Measurements from ENCODE around the gene MAP2K5. TPM values are rescaled to one million over a fixed set of nuclear protein-coding genes. Genes with fewer than 3 reads are reported as not detected.

MAP2K5 gene
- total and polyA plus RNA-seq, 10 of the 15 experiments (the other 5 are each of a cell fraction or from before 2014, with no cell fraction given): 1.3 to 19.4 (median 9.6) TPM

DNA sequence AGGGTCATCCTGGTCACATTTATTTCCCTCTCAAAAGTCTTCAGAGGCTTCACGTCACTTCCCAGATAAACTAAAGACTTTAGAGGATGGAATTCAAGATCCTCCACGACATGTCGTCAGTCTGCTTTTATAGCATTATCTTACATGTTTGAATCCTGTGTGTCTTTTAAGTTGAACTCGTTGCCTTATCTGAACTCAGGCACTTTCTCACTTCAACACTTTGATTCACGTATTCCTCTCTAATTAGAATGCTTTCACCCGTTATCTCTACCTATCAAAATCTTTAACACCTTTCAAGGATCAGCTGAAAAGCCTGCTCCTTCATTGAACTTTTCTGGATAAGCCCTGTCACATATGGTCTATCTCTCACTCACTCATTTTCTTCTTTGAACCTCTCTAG is 97.1 kb downstream of the MAP2K5 start:
- ChIA-PET SMC1A (ENCODE audit: uncharacterized antibody, unreplicated experiment) (no interaction called here), CTCF (no interaction called here), POLR2A (no interaction called here), RAD21 (ENCODE audit: unreplicated experiment) (no interaction called here)
- no peak for FAIRE-seq
- TF ChIP-seq ZNF384 (IDR thresholded peaks at IDR 0.05; ENCODE audit: borderline replicate concordance, low read depth, low read length): no peak
- TF ChIP-seq RAD21 (IDR thresholded peaks at IDR 0.05; ENCODE audit: insufficient read depth, low read depth, low read length): no peak
- no peak for TF ChIP-seq SREBF2 (IDR thresholded peaks at IDR 0.05; ENCODE audit: low read length)
- no peak for TF ChIP-seq CBX3 (IDR thresholded peaks at IDR 0.05; ENCODE audit: borderline replicate concordance, low read depth)
- no peak for TF ChIP-seq ETV6 (conservative IDR thresholded peaks at IDR 0.05 in 1 of 2, IDR thresholded peaks at IDR 0.05 in 1 of 2; ENCODE audit: borderline replicate concordance in 1 of 2, low read depth in 1 of 2)
- no peak for TF ChIP-seq RUNX3 (IDR thresholded peaks at IDR 0.05; ENCODE audit: low read length)
- TF ChIP-seq SMAD5 (IDR thresholded peaks at IDR 0.05; ENCODE audit: low read depth): no peak
- no peak for TF ChIP-seq SMARCA5 (IDR thresholded peaks at IDR 0.05)
- TF ChIP-seq STAT3 (IDR thresholded peaks at IDR 0.05; ENCODE audit: low read depth, low read length): no peak
- TF ChIP-seq, protein P1, sequence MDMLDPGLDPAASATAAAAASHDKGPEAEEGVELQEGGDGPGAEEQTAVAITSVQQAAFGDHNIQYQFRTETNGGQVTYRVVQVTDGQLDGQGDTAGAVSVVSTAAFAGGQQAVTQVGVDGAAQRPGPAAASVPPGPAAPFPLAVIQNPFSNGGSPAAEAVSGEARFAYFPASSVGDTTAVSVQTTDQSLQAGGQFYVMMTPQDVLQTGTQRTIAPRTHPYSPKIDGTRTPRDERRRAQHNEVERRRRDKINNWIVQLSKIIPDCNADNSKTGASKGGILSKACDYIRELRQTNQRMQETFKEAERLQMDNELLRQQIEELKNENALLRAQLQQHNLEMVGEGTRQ (IDR thresholded peaks at IDR 0.05; ENCODE audit: borderline replicate concordance, low read depth, low read length): no peak
- no peak for TF ChIP-seq NBN (IDR thresholded peaks at IDR 0.05)
- TF ChIP-seq NFXL1 (IDR thresholded peaks at IDR 0.05; ENCODE audit: borderline replicate concordance): no peak
- WGBS (ENCODE audit: insufficient coverage, insufficient replicate concordance, low lambda C conversion rate, missing lambda C conversion rate): 86% methylated on average over 6 of the region's 6 CpGs
- no peak overlapping the region for H3K4me2 ChIP-seq (ENCODE audit: control insufficient read depth, insufficient read depth)
- no peaks in the 10 kb centered on the region for H3K79me2 ChIP-seq (ENCODE audit: control insufficient read depth, insufficient read depth, low read length)
- intact Hi-C loops (cut with micrococcal nuclease; ENCODE audit: unreplicated experiment) (no loop called here), in situ Hi-C loops (cut with MboI) (no loop called here)
- H4K20me1 ChIP-seq (ENCODE audit: control insufficient read depth, insufficient read depth): no peaks in the 10 kb centered on the region
- BruUV-seq (replicated peaks): no TSS peak
- H3K4me1 ChIP-seq (ENCODE audit: control insufficient read depth, insufficient read depth, low read length): no peaks in the 10 kb centered on the region
- no peak overlapping the region for H2AFZ ChIP-seq (ENCODE audit: control insufficient read depth, low read depth, low read length)
- H3K27ac ChIP-seq (ENCODE audit: control insufficient read depth, insufficient read depth): no peak overlapping the region
- H3K27me3 ChIP-seq (replicated peaks in 1 of 2; ENCODE audit: control insufficient read depth in 2 of 2, insufficient read depth in 2 of 2, low read length in 1 of 2): no peaks in the 10 kb centered on the region
- H3K36me3 ChIP-seq (ENCODE audit: control insufficient read depth in 2 of 2, insufficient read depth in 2 of 2, low read length in 1 of 2): no peaks in the 10 kb centered on the region; a peak in 1 of 4 replicates
- no peaks in the 10 kb centered on the region; the same call in 2 of the 3 replicates for H3K9me3 ChIP-seq (replicated peaks; ENCODE audit: control insufficient read depth, insufficient read depth, low read length)
- H3K9ac ChIP-seq (ENCODE audit: control insufficient read depth, insufficient read depth, low read length): no peak overlapping the region
- ATAC-seq: no peak
- DNase-seq (ENCODE audit: low read depth, low spot score): no peak
- no peak overlapping the region for H3K4me3 ChIP-seq

All from GM12878 (cell line).